WERI-Rb-1 (cell line): ENCODE results near the gene FRMPD4.
A peak's percentile ranks its signal among the peaks of the same experiment; 100 is the strongest.

ENCODE experiments used
- DNase-seq: peaks from one replicate; pipeline ENCODE4 v3.0.0-alpha.2; 2020
- H3K27ac ChIP-seq: fragments of 250-450 bp; sonication (Bioruptor Pico); 2 replicates; pipeline ENCODE4 v1.5.1; 2020; ENCODE audit warnings: mild to moderate bottlenecking, moderate library complexity
- H3K27me3 ChIP-seq: fragments of 250-450 bp; sonication (Bioruptor Pico); 2 replicates; pipeline ENCODE4 v1.5.1; 2021; ENCODE audit warnings: mild to moderate bottlenecking, low read depth, moderate library complexity; ENCODE audit not compliant: insufficient read depth, severe bottlenecking
- H3K36me3 ChIP-seq: fragments of 250-450 bp; sonication (Bioruptor Pico); 2 replicates; pipeline ENCODE4 v1.5.1; 2020; ENCODE audit warnings: mild to moderate bottlenecking, moderate library complexity
- H3K4me3 ChIP-seq: 2 replicates; pipeline ENCODE4 v1.5.1; 2011; ENCODE audit warnings: low read depth, mild to moderate bottlenecking, control low read depth, low read length
- H3K9me3 ChIP-seq: fragments of 250-450 bp; sonication (Bioruptor Pico); 2 replicates; pipeline ENCODE4 v1.5.1; 2021; ENCODE audit warnings: mild to moderate bottlenecking, moderate library complexity; ENCODE audit not compliant: severe bottlenecking
- CTCF ChIP-seq: IDR thresholded peaks from 2 replicates; pipeline ENCODE4 v1.5.1; 2011; ENCODE audit warnings: low read depth, mild to moderate bottlenecking, control low read depth, inconsistent platforms, low read length

Gene FRMPD4

GRCh38 chrX:12138361-12139313, at the start of gene FRMPD4:
Gene FRMPD4 (plus strand): TSS chrX:12138473. CDS start chrX:12138972, 499 bp downstream.
- Histone ChIP-seq H3K27me3 (peaks cover 69% of the 10 kb centered on the region), H3K9me3 (no peaks in the 10 kb centered on the region), H3K27ac (no peak within 1 kb of the TSS), H3K4me3 (no peak within 1 kb of the TSS), H3K36me3 (no peaks in the 10 kb centered on the region)
- no peak for DNase-seq
- no peak for TF ChIP-seq CTCF

GRCh38 chrX:12089740-12090139, 48.5 kb upstream of the FRMPD4 start:
- DNase-seq, result no peak
- Histone ChIP-seq H3K27me3 (peaks cover 2% of the 10 kb centered on the region), H3K9me3 (no peaks in the 10 kb centered on the region), H3K36me3 (no peaks in the 10 kb centered on the region), H3K4me3 (no peak overlapping the region), H3K27ac (no peak overlapping the region)
- no peak for TF ChIP-seq CTCF

- Histone ChIP-seq H3K9me3 (no peaks in the 10 kb centered on the region), H3K36me3 (no peaks in the 10 kb centered on the region), H3K27me3 (peaks cover 3% of the 10 kb centered on the region), H3K4me3 (no peak overlapping the region), H3K27ac (no peak overlapping the region)
- no peak for TF ChIP-seq CTCF
- no peak for DNase-seq
These were observed 25.0 kb upstream of the FRMPD4 start for GRCh38 chrX:12113321-12113720.

- no peaks in the 10 kb centered on the region for H3K9me3 ChIP-seq
- peaks cover 8% of the 10 kb centered on the region for H3K27me3 ChIP-seq
- H3K27ac ChIP-seq, result no peak overlapping the region
- H3K4me3 ChIP-seq, result no peak overlapping the region
- no peaks in the 10 kb centered on the region for H3K36me3 ChIP-seq
- TF ChIP-seq CTCF, result peak; percentile 38; the same call in 1 of the 2 replicates
- DNase-seq, result peak; percentile 20
These were observed 22.9 kb upstream of the FRMPD4 start for GRCh38 chrX:12115377-12115776.

GRCh38 chrX:12118134-12118533, 20.1 kb upstream of the FRMPD4 start:
- peaks cover 12% of the 10 kb centered on the region for H3K27me3 ChIP-seq
- H3K27ac ChIP-seq, result no peak overlapping the region
- H3K9me3 ChIP-seq, result no peaks in the 10 kb centered on the region
- DNase-seq, result no peak
- no peak overlapping the region for H3K4me3 ChIP-seq
- no peak for TF ChIP-seq CTCF
- H3K36me3 ChIP-seq, result no peaks in the 10 kb centered on the region
